Neuronal stem cell (in vitro differentiated cells): ENCODE measurements around the gene NEDD9.

Experiments
- DNase-seq: peaks from one replicate; pipeline ENCODE4 v3.0.0-alpha.2; 2013; ENCODE audit warnings: low spot score
- H2AFZ ChIP-seq: one replicate; pipeline ENCODE4 v1.6.1; 2013; ENCODE audit warnings: mild to moderate bottlenecking, low read length, inconsistent platforms
- H2AK5ac ChIP-seq: 2 replicates; pipeline ENCODE4 v1.6.1; 2013; ENCODE audit warnings: low read depth, mild to moderate bottlenecking, inconsistent platforms, low read length, moderate library complexity, mixed read lengths
- H2BK120ac ChIP-seq: 2 replicates; pipeline ENCODE4 v1.6.1; 2013; ENCODE audit warnings: low read depth, mild to moderate bottlenecking, inconsistent platforms, low read length, moderate library complexity, mixed read lengths
- H2BK12ac ChIP-seq: one replicate; pipeline ENCODE4 v1.6.1; 2013; ENCODE audit warnings: low read length, inconsistent platforms
- H2BK15ac ChIP-seq: 2 replicates; pipeline ENCODE4 v1.6.1; 2013; ENCODE audit warnings: mild to moderate bottlenecking, low read length, inconsistent platforms, mixed read lengths
- H2BK5ac ChIP-seq: one replicate; pipeline ENCODE4 v1.6.1; 2013; ENCODE audit warnings: inconsistent platforms, mild to moderate bottlenecking, low read length, moderate library complexity
- H3K14ac ChIP-seq: one replicate; pipeline ENCODE4 v1.6.1; 2013; ENCODE audit warnings: low read length, inconsistent platforms
- H3K18ac ChIP-seq: 2 replicates; pipeline ENCODE4 v1.6.1; 2013; ENCODE audit warnings: low read length, inconsistent platforms
- H3K23ac ChIP-seq: 2 replicates; pipeline ENCODE4 v1.6.1; 2013; ENCODE audit warnings: low read depth, mild to moderate bottlenecking, mixed read lengths, low read length, inconsistent platforms; ENCODE audit not compliant: poor library complexity
- H3K27ac ChIP-seq: replicated peaks from 3 replicates; pipeline ENCODE4 v1.5.1; 2013; ENCODE audit warnings: low read length, inconsistent platforms
- H3K27me3 ChIP-seq, 3 experiments: 2 replicates each; pipeline ENCODE4 v1.6.1; 2013; ENCODE audit warnings: low read length in 3 of 3, mild to moderate bottlenecking in 2 of 3, inconsistent platforms in 1 of 3, low read depth in 1 of 3, mixed read lengths in 1 of 3, moderate library complexity in 1 of 3; ENCODE audit not compliant: control insufficient read depth in 3 of 3, insufficient read depth in 3 of 3
- H3K36me3 ChIP-seq, 2 donors: replicated peaks in 1 of 2; 2 replicates each; pipeline ENCODE4 v1.6.1; 2013; ENCODE audit warnings: low read length in 2 of 2; ENCODE audit not compliant: control insufficient read depth in 2 of 2, insufficient read depth in 2 of 2
- H3K4ac ChIP-seq: 2 replicates; pipeline ENCODE4 v1.6.1; 2013; ENCODE audit warnings: inconsistent platforms, mild to moderate bottlenecking, low read length, moderate library complexity
- H3K4me1 ChIP-seq, 2 donors: 1 replicate in 1 of 2; 2 replicates in 1 of 2; pipeline ENCODE4 v1.6.1; 2013; ENCODE audit warnings: low read length in 2 of 2, low read depth in 1 of 2; ENCODE audit not compliant: control insufficient read depth in 2 of 2, insufficient read depth in 1 of 2
- H3K4me2 ChIP-seq: one replicate; pipeline ENCODE4 v1.6.1; 2013; ENCODE audit warnings: mild to moderate bottlenecking, low read length, inconsistent platforms; ENCODE audit not compliant: insufficient read depth, poor library complexity, severe bottlenecking
- H3K4me3 ChIP-seq, 2 donors: 2 replicates each; pipeline ENCODE4 v1.5.1; 2013; ENCODE audit warnings: low read length in 2 of 2, mild to moderate bottlenecking in 2 of 2, inconsistent platforms in 1 of 2, moderate library complexity in 1 of 2
- H3K79me1 ChIP-seq: one replicate; pipeline ENCODE4 v1.6.1; 2013; ENCODE audit warnings: low read depth, mild to moderate bottlenecking, inconsistent platforms, low read length, moderate library complexity
- H3K9ac ChIP-seq: one replicate; pipeline ENCODE4 v1.6.1; 2013; ENCODE audit warnings: mild to moderate bottlenecking, low read depth, low read length, inconsistent platforms; ENCODE audit not compliant: poor library complexity
- H3K9me3 ChIP-seq, 2 donors: replicated peaks in 1 of 2; 2 replicates each; pipeline versions ENCODE3 to v1.6.1; 2013; ENCODE audit warnings: low read length in 2 of 2, mild to moderate bottlenecking in 2 of 2, inconsistent platforms in 1 of 2, low read depth in 1 of 2, mixed read lengths in 1 of 2, moderate library complexity in 1 of 2; ENCODE audit not compliant: control insufficient read depth in 2 of 2, insufficient read depth in 1 of 2
- H4K8ac ChIP-seq: one replicate; pipeline ENCODE4 v1.6.1; 2013; ENCODE audit warnings: low read depth, mild to moderate bottlenecking, inconsistent platforms, low read length, moderate library complexity
- H4K91ac ChIP-seq: one replicate; pipeline ENCODE4 v1.6.1; 2013; ENCODE audit warnings: low read length, low read depth, mild to moderate bottlenecking, inconsistent platforms; ENCODE audit not compliant: poor library complexity
- WGBS, 2 donors: extraction: QIAGEN DNeasy Blood & Tissue Kit; methylation state at CpG; one replicate each; pipeline ENCODE4 v1.1.7; 2013; ENCODE audit warnings: missing lambda C conversion rate in 2 of 2, mixed read lengths in 1 of 2; ENCODE audit not compliant: insufficient read length in 2 of 2, insufficient replicate concordance in 1 of 2; ENCODE audit errors: extremely low coverage in 2 of 2; 5-methylcytosine and 5-hydroxymethylcytosine counted together

The NEDD9 gene

GRCh38 chr6:11260249-11261038 lies 28.0 kb upstream of the NEDD9 start:
- Histone ChIP-seq H3K79me1 (no peaks in the 10 kb centered on the region), H3K18ac (no peak overlapping the region), H4K8ac (no peak overlapping the region), H3K14ac (no peak overlapping the region), H3K4me3 (no peak overlapping the region), H3K4ac (no peak overlapping the region), H4K91ac (no peak overlapping the region), H3K4me1 (peaks cover 7 to 11% of the 10 kb centered on the region in 2 donors), H2BK5ac (no peak overlapping the region), H3K23ac (no peak overlapping the region), H3K9ac (no peak overlapping the region), H3K4me2 (no peak overlapping the region), H2AK5ac (no peak overlapping the region), H3K9me3 (no peaks in the 10 kb centered on the region), H3K27me3 (no peaks in the 10 kb centered on the region), H3K36me3 (no peaks in the 10 kb centered on the region), H3K27ac (no peak overlapping the region), H2BK120ac (no peak overlapping the region), H2BK15ac (no peak overlapping the region), H2AFZ (no peak overlapping the region), H2BK12ac (no peak overlapping the region)
- no peak for DNase-seq
- WGBS, 2 donors: no CpG with 5 or more reads among the region's 4 CpGs

GRCh38 chr6:11258260-11259237 lies 26.1 kb upstream of the NEDD9 start:
- WGBS, 2 donors: no CpG with 5 or more reads among the region's 2 CpGs
- no peak overlapping the region for H2BK15ac ChIP-seq
- H3K4me2 ChIP-seq: no peak overlapping the region
- no peak overlapping the region for H3K23ac ChIP-seq
- H2BK120ac ChIP-seq: no peak overlapping the region
- no peak overlapping the region for H3K4ac ChIP-seq
- no peak overlapping the region for H2AK5ac ChIP-seq
- H2BK12ac ChIP-seq: no peak overlapping the region
- no peak overlapping the region for H3K14ac ChIP-seq
- H3K79me1 ChIP-seq: no peaks in the 10 kb centered on the region
- no peak overlapping the region for H3K18ac ChIP-seq
- no peak overlapping the region for H3K9ac ChIP-seq
- H3K9me3 ChIP-seq: no peaks in the 10 kb centered on the region
- peak overlapping the region; percentile 11 for H2AFZ ChIP-seq
- DNase-seq: no peak
- H2BK5ac ChIP-seq: no peak overlapping the region
- no peak overlapping the region for H4K91ac ChIP-seq
- H3K4me1 ChIP-seq: peaks cover 9% of the 10 kb centered on the region in 2 donors
- no peak overlapping the region for H4K8ac ChIP-seq
- H3K27me3 ChIP-seq: no peaks in the 10 kb centered on the region
- H3K27ac ChIP-seq: no peak overlapping the region
- H3K4me3 ChIP-seq: no peak overlapping the region
- H3K36me3 ChIP-seq: no peaks in the 10 kb centered on the region

- no CpG with 5 or more reads among the region's 5 CpGs for WGBS, 2 donors
These were observed 23.1 kb upstream of the NEDD9 start for GRCh38 chr6:11255610-11256009.

GRCh38 chr6:11253594-11253993 lies 21.1 kb upstream of the NEDD9 start:
- H2AK5ac ChIP-seq: no peak overlapping the region
- no CpG with 5 or more reads among the region's 1 CpG for WGBS, 2 donors
- no peak overlapping the region for H3K23ac ChIP-seq
- no peak overlapping the region for H3K4me3 ChIP-seq
- no peaks in the 10 kb centered on the region for H3K27me3 ChIP-seq
- H3K4me2 ChIP-seq: no peak overlapping the region
- no peak overlapping the region for H3K9ac ChIP-seq
- H3K4me1 ChIP-seq: peaks cover 3 to 9% of the 10 kb centered on the region in 2 donors
- H2BK5ac ChIP-seq: no peak overlapping the region
- H3K36me3 ChIP-seq: no peaks in the 10 kb centered on the region
- no peak overlapping the region for H2AFZ ChIP-seq
- no peak overlapping the region for H3K14ac ChIP-seq
- H3K18ac ChIP-seq: no peak overlapping the region
- H3K4ac ChIP-seq: no peak overlapping the region
- no peak overlapping the region for H4K91ac ChIP-seq
- H2BK12ac ChIP-seq: no peak overlapping the region
- H3K27ac ChIP-seq: no peak overlapping the region
- no peaks in the 10 kb centered on the region for H3K79me1 ChIP-seq
- DNase-seq: no peak
- no peak overlapping the region for H2BK120ac ChIP-seq
- H3K9me3 ChIP-seq: peaks cover 2 to 5% of the 10 kb centered on the region in 2 donors
- no peak overlapping the region for H2BK15ac ChIP-seq
- no peak overlapping the region for H4K8ac ChIP-seq

More at GRCh38 chr6:11255610-11256009, 23.1 kb upstream of the NEDD9 start:
- Histone ChIP-seq H3K27me3 (no peaks in the 10 kb centered on the region), H3K79me1 (no peaks in the 10 kb centered on the region), H4K8ac (no peak overlapping the region), H3K4me1 (peaks cover 5 to 11% of the 10 kb centered on the region in 2 donors), H3K27ac (no peak overlapping the region), H3K4me2 (no peak overlapping the region), H2BK5ac (no peak overlapping the region), H3K18ac (no peak overlapping the region), H3K4ac (no peak overlapping the region), H3K23ac (no peak overlapping the region), H2AFZ (no peak overlapping the region), H3K14ac (no peak overlapping the region), H2BK12ac (no peak overlapping the region), H2BK15ac (no peak overlapping the region), H2AK5ac (no peak overlapping the region), H3K4me3 (no peak overlapping the region), H3K9ac (no peak overlapping the region), H3K9me3 (no peaks in the 10 kb centered on the region), H4K91ac (no peak overlapping the region), H3K36me3 (no peaks in the 10 kb centered on the region), H2BK120ac (no peak overlapping the region)
- no peak for DNase-seq
